DND-41 (cell line): ENCODE data around the gene TADA2A.

Experiments
- ATAC-seq: fragments of 200-7000 bp; cut with Tn5 transposase; 3 replicates; pipeline ENCODE4 v1.9.1; 2021; ENCODE audit warnings: low read depth; ENCODE audit not compliant: insufficient read depth
- DNase-seq: peaks from one replicate; pipeline ENCODE4 v3.0.0-alpha.2; 2020
- H2AFZ ChIP-seq: 2 replicates; pipeline ENCODE4 v1.6.0; 2012; ENCODE audit warnings: low read depth, low read length
- H3K27ac ChIP-seq: 2 replicates; pipeline ENCODE4 v1.5.1; 2012; ENCODE audit warnings: low read length, inconsistent platforms
- H3K27me3 ChIP-seq: fragments of 200-600 bp; sonication (generic); 2 replicates; pipeline ENCODE4 v1.6.0; 2012; ENCODE audit warnings: low read length, mild to moderate bottlenecking, inconsistent platforms; ENCODE audit not compliant: insufficient read depth, poor library complexity
- H3K36me3 ChIP-seq: 2 replicates; pipeline ENCODE4 v1.5.1; 2012; ENCODE audit warnings: low read length, inconsistent platforms; ENCODE audit not compliant: insufficient read depth
- H3K4me1 ChIP-seq: 2 replicates; pipeline ENCODE4 v1.5.1; 2012; ENCODE audit warnings: mild to moderate bottlenecking, low read length; ENCODE audit not compliant: insufficient read depth
- H3K4me2 ChIP-seq: 2 replicates; pipeline ENCODE4 v1.6.0; 2012; ENCODE audit warnings: mild to moderate bottlenecking, moderate library complexity, low read length, inconsistent platforms; ENCODE audit not compliant: insufficient read depth
- H3K4me3 ChIP-seq, 2 experiments: fragments of 200-600 bp in 1 of 2; shearing (Covaris generic) in 1 of 2; 2 replicates each; pipeline ENCODE4 v1.5.1; 2012 to 2016; ENCODE audit warnings: inconsistent platforms in 2 of 2, low read length in 2 of 2, mild to moderate bottlenecking in 2 of 2, low read depth in 1 of 2, moderate library complexity in 1 of 2
- H3K79me2 ChIP-seq: 2 replicates; pipeline ENCODE4 v1.6.0; 2012; ENCODE audit warnings: low read length, inconsistent platforms; ENCODE audit not compliant: insufficient read depth
- H3K9ac ChIP-seq: 2 replicates; pipeline ENCODE4 v1.6.0; 2012; ENCODE audit warnings: low read depth, mild to moderate bottlenecking, inconsistent platforms, low read length, moderate library complexity
- H3K9me3 ChIP-seq: 2 replicates; pipeline ENCODE4 v1.5.1; 2012; ENCODE audit warnings: low read length, moderate library complexity, mild to moderate bottlenecking, inconsistent platforms; ENCODE audit not compliant: insufficient read depth, severe bottlenecking
- H4K20me1 ChIP-seq: 2 replicates; pipeline ENCODE4 v1.6.0; 2012; ENCODE audit warnings: low read length; ENCODE audit not compliant: insufficient read depth
- CTCF ChIP-seq: IDR thresholded peaks from 2 replicates; pipeline ENCODE4 v1.5.1; 2012; ENCODE audit warnings: borderline replicate concordance, low read length, moderate library complexity, mild to moderate bottlenecking; ENCODE audit not compliant: poor library complexity, severe bottlenecking; ENCODE audit errors: extremely low read depth
- EZH2 ChIP-seq: IDR thresholded peaks from 3 replicates; pipeline ENCODE4 v1.6.1; 2012; ENCODE audit warnings: borderline replicate concordance, low read depth, mild to moderate bottlenecking, moderate library complexity, low read length, inconsistent platforms; ENCODE audit not compliant: severe bottlenecking

The TADA2A gene

DNA sequence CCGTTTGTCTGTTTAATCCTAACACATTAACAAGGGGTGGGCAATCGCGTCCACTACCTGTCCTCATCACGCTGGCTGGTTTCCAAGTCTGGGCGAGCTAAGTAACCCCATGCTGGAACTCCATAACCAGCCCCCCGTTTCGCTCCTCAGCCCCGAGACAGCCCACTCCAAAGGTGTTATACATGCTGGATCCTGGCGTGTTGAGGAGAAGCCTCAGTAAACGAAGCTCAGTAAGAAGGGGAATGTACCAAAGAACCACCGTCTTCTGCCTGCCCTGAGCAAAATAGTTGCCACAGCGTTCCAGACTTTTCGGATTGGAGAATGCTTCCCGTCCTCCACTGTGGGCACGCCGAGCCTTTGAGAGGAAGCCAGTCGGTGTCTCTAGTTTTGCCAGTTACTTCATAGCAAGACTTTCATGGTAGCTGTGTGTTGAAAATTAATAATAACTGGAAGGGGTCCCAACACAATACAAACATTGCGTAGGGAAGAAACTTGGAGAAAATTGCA, 47.0 kb upstream of the TADA2A start:
- no peak for ATAC-seq
- no peak for TF ChIP-seq CTCF
- no peak for TF ChIP-seq EZH2
- peaks cover 39% of the 10 kb centered on the region for H3K79me2 ChIP-seq
- DNase-seq = no peak
- H3K4me2 ChIP-seq = peak overlapping the region; percentile 92
- no peaks in the 10 kb centered on the region for H3K27me3 ChIP-seq
- peak overlapping the region; percentile 84 for H2AFZ ChIP-seq
- H3K27ac ChIP-seq = peak overlapping the region; percentile 59
- peak overlapping the region; percentile 92 for H3K9ac ChIP-seq
- no peaks in the 10 kb centered on the region for H3K9me3 ChIP-seq
- H3K4me3 ChIP-seq = peak overlapping the region; percentile 16 to 96; a peak in 3 of 4 replicates
- no peaks in the 10 kb centered on the region for H4K20me1 ChIP-seq
- H3K4me1 ChIP-seq = peaks cover 26% of the 10 kb centered on the region
- H3K36me3 ChIP-seq = no peaks in the 10 kb centered on the region; the same call in 1 of the 2 replicates

- no peaks in the 10 kb centered on the region for H3K27me3 ChIP-seq
- no peaks in the 10 kb centered on the region; the same call in 1 of the 2 replicates for H3K36me3 ChIP-seq
- H3K9me3 ChIP-seq = no peaks in the 10 kb centered on the region
- no peak overlapping the region for H3K9ac ChIP-seq
- no peak overlapping the region for H3K4me3 ChIP-seq
- peaks cover 26% of the 10 kb centered on the region for H3K4me1 ChIP-seq
- H3K79me2 ChIP-seq = peaks cover 32% of the 10 kb centered on the region
- H3K27ac ChIP-seq = no peak overlapping the region
- no peak overlapping the region for H2AFZ ChIP-seq
- no peak for DNase-seq
- no peak for TF ChIP-seq EZH2
- TF ChIP-seq CTCF = no peak
- ATAC-seq = no peak
- H4K20me1 ChIP-seq = no peaks in the 10 kb centered on the region
- no peak overlapping the region for H3K4me2 ChIP-seq
Measured at GRCh38 chr17:37360632-37361031, 46.1 kb upstream of the TADA2A start.

GRCh38 chr17:37361543-37361942, 45.1 kb upstream of the TADA2A start:
- H3K27ac ChIP-seq = no peak overlapping the region

More at GRCh38 chr17:37361543-37361942, 45.1 kb upstream of the TADA2A start:
- ATAC-seq (no peak), DNase-seq (no peak)
- no peaks in the 10 kb centered on the region; the same call in 1 of the 2 replicates for H3K36me3 ChIP-seq
- H3K79me2 ChIP-seq = peaks cover 24% of the 10 kb centered on the region
- H3K27me3 ChIP-seq = no peaks in the 10 kb centered on the region
- H2AFZ ChIP-seq = no peak overlapping the region
- peaks cover 26% of the 10 kb centered on the region for H3K4me1 ChIP-seq
- no peaks in the 10 kb centered on the region for H3K9me3 ChIP-seq
- H3K9ac ChIP-seq = no peak overlapping the region
- H3K4me3 ChIP-seq = no peak overlapping the region
- no peak for TF ChIP-seq CTCF
- no peak for TF ChIP-seq EZH2
- H3K4me2 ChIP-seq = no peak overlapping the region
- H4K20me1 ChIP-seq = no peaks in the 10 kb centered on the region
